Activated B cell treated with CpG ODN at 0.5 μM for 24 hours (primary cell): ENCODE results near the gene LDB2. TPM values are rescaled to one million over a fixed set of nuclear protein-coding genes. Genes with fewer than 3 reads are reported as not detected.

Source experiments
- ATAC-seq: fragments of 200-7000 bp; cut with Tn5 transposase; one replicate; pipeline ENCODE4 v1.10.0; 2021; ENCODE audit warnings: low read depth, mild to moderate bottlenecking, moderate library complexity
- CTCF ChIA-PET: fragments of 350-600 bp; sonication (Branson Sonifier 250); formaldehyde crosslinking; loops from one replicate; lab custom pipeline; 2021; ENCODE audit warnings: antibody characterized with exemption; lab: Charles Lee
- POLR2A ChIA-PET: fragments of 350-600 bp; sonication (Branson Sonifier 250); formaldehyde crosslinking; loops from one replicate; lab custom pipeline; 2021; ENCODE audit warnings: antibody characterized with exemption; lab: Charles Lee
- DNase-seq: peaks from one replicate; pipeline ENCODE4 v3.0.0; 2022
- H3K27ac Mint-ChIP-seq: one replicate; pipeline ENCODE4 v1.8.0; 2020; ENCODE audit warnings: mixed read lengths
- H3K27me3 Mint-ChIP-seq: one replicate; pipeline ENCODE4 v1.8.0; 2021; ENCODE audit warnings: mixed read lengths
- H3K36me3 Mint-ChIP-seq: one replicate; pipeline ENCODE4 v1.8.0; 2021; ENCODE audit warnings: low read depth, mixed read lengths
- H3K4me1 Mint-ChIP-seq: one replicate; pipeline ENCODE4 v1.8.0; 2021; ENCODE audit warnings: mixed read lengths
- H3K4me3 Mint-ChIP-seq: one replicate; pipeline ENCODE4 v1.8.0; 2020; ENCODE audit warnings: mild to moderate bottlenecking, mixed read lengths
- H3K9me3 Mint-ChIP-seq: one replicate; pipeline ENCODE4 v1.8.0; 2020; ENCODE audit warnings: mixed read lengths
- intact Hi-C: fragments of 100-400 bp; cut with micrococcal nuclease; formaldehyde crosslinking; loops from one replicate; pipeline ENCODE4 v1.15.1; 2024
- total RNA-seq: library from RNA; stranded (reverse); gene quantifications from 2 replicates; pipeline ENCODE4 v1.2.3, GENCODE V29; 2022
- TF ChIP-seq, protein P1 (sequence below): fragments of 200-600 bp; IDR thresholded peaks from one replicate; pipeline ENCODE4 v1.8.0; 2022; ENCODE audit warnings: antibody characterized with exemption, mild to moderate bottlenecking

LDB2 gene
- total RNA-seq, 1 donor from 2014 or later = not detected

DNA sequence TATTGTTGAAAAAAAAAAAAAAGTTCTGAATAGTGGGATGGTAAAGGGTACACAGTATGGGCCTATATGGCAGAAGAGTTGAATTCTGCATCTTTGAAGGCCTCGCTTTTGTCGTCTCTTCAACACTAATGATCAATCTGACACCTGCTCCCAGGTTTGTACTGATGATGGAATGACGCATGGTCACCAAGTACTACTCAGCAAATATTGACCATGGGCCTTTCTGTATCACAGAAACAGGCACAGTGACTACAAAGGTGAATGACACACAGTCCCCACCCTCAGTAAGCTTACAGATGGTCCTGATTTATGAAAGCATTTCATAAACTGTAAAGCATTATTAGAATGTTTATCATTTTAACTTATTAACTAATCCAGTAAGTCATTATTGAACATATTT is 152.6 kb downstream of the LDB2 start:
- intact Hi-C loops = no loop called here
- ChIA-PET CTCF (no interaction called here), POLR2A (no interaction called here)
- H3K36me3 Mint-ChIP-seq = no peaks in the 10 kb centered on the region
- H3K9me3 Mint-ChIP-seq = no peaks in the 10 kb centered on the region
- no peak for ATAC-seq
- H3K4me1 Mint-ChIP-seq = no peaks in the 10 kb centered on the region
- H3K4me3 Mint-ChIP-seq = no peak overlapping the region
- TF ChIP-seq, protein P1, sequence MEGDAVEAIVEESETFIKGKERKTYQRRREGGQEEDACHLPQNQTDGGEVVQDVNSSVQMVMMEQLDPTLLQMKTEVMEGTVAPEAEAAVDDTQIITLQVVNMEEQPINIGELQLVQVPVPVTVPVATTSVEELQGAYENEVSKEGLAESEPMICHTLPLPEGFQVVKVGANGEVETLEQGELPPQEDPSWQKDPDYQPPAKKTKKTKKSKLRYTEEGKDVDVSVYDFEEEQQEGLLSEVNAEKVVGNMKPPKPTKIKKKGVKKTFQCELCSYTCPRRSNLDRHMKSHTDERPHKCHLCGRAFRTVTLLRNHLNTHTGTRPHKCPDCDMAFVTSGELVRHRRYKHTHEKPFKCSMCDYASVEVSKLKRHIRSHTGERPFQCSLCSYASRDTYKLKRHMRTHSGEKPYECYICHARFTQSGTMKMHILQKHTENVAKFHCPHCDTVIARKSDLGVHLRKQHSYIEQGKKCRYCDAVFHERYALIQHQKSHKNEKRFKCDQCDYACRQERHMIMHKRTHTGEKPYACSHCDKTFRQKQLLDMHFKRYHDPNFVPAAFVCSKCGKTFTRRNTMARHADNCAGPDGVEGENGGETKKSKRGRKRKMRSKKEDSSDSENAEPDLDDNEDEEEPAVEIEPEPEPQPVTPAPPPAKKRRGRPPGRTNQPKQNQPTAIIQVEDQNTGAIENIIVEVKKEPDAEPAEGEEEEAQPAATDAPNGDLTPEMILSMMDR = no peak
- H3K27ac Mint-ChIP-seq = no peak overlapping the region
- DNase-seq = no peak
- no peaks in the 10 kb centered on the region for H3K27me3 Mint-ChIP-seq

- ChIA-PET CTCF (no interaction called here), POLR2A (no interaction called here)
- Mint-ChIP-seq H3K36me3 (no peaks in the 10 kb centered on the region), H3K9me3 (no peaks in the 10 kb centered on the region), H3K4me1 (no peaks in the 10 kb centered on the region), H3K27ac (no peak overlapping the region), H3K27me3 (no peaks in the 10 kb centered on the region), H3K4me3 (no peak overlapping the region)
- ATAC-seq (no peak), DNase-seq (no peak)
- TF ChIP-seq, protein P1 = no peak
- intact Hi-C loops = no loop called here
Observed at GRCh38 chr4:16745009-16745635, 153.3 kb downstream of the LDB2 start.

DNA sequence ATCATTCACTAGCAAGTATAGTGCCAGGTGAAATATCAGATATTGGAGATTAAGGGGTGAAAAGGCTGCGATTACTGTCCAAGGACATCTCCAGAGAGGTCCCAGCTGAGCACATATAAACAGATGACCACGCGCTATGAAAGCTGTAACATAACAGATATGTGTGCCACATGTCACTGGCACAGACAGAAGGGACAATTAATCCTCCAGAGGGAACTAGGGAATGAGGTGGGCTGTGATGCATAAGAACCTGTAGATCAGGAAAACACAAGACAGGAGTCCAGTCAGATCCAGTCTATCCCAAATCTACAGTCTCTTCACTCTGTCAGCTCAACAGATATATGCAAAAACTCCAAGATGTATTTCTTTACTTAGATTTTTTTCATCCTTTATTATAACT is 157.2 kb downstream of the LDB2 start:
- no peak overlapping the region for H3K4me3 Mint-ChIP-seq
- ChIA-PET CTCF (no interaction called here), POLR2A (no interaction called here)
- TF ChIP-seq, protein P1 = no peak
- peaks cover 2% of the 10 kb centered on the region for H3K9me3 Mint-ChIP-seq
- DNase-seq (no peak), ATAC-seq (no peak)
- no peak overlapping the region for H3K27ac Mint-ChIP-seq
- H3K36me3 Mint-ChIP-seq = no peaks in the 10 kb centered on the region
- H3K4me1 Mint-ChIP-seq = no peaks in the 10 kb centered on the region
- H3K27me3 Mint-ChIP-seq = no peaks in the 10 kb centered on the region
- intact Hi-C loops = no loop called here

DNA sequence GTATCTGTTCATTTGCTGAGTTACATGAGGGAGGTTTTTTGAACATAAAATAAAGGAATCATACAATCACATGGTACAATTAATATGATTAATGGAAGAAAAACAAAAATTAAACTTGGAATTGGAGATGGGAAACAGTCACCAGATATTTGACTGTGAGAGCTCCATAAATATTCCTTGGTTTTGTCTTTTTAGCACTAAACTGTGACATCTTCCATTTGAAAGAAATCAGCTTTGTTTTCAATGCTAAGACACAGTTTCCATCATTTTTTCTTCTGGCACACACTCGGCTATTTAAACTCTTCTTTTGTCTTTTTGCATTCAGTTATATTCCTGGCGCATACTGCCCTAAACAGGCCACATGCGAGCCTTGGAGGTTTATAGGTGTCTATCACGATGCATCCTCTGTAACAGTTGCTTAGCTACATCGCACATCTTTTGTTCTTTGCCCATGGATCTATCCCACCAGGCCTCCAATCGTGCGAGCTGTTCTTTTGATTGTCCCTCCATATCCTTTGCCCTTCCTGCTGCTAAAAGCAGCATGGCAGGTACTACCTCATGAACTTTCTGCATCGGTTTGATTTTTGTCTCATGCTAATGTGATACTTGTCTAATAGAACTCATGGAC is 158.3 kb downstream of the LDB2 start:
- Mint-ChIP-seq H3K9me3 (peaks cover 2% of the 10 kb centered on the region), H3K27ac (no peak overlapping the region), H3K27me3 (no peaks in the 10 kb centered on the region), H3K4me1 (no peaks in the 10 kb centered on the region), H3K36me3 (no peaks in the 10 kb centered on the region), H3K4me3 (no peak overlapping the region)
- POLR2A ChIA-PET = no interaction called here
- intact Hi-C loops = no loop called here
- CTCF ChIA-PET = no interaction called here
- ATAC-seq = no peak
- no peak for DNase-seq
- TF ChIP-seq, protein P1 = no peak

GRCh38 chr4:16738558-16738957 is 159.9 kb downstream of the LDB2 start:
- Mint-ChIP-seq H3K27me3 (no peaks in the 10 kb centered on the region), H3K27ac (no peak overlapping the region), H3K9me3 (peaks cover 2% of the 10 kb centered on the region), H3K4me3 (no peak overlapping the region), H3K4me1 (no peaks in the 10 kb centered on the region), H3K36me3 (no peaks in the 10 kb centered on the region)
- ChIA-PET POLR2A (no interaction called here), CTCF (no interaction called here)
- intact Hi-C loops = no loop called here
- ATAC-seq (no peak), DNase-seq (no peak)
- TF ChIP-seq, protein P1 = no peak
